K562 (cell line): Measurements from ENCODE around the gene C14orf180. TPM values are rescaled to one million over a fixed set of nuclear protein-coding genes. Genes with fewer than 3 reads are reported as not detected.

ENCODE experiments used
- ATAC-seq: fragments of 200-7000 bp; cut with Tn5 transposase; 3 replicates; pipeline ENCODE4 v1.9.1; 2020; ENCODE audit warnings: moderate library complexity
- BruUV-seq: library from RNA; stranded (reverse); fragments of 400-500 nt; replicated peaks from 2 replicates; lab custom pipeline; 2021; lab: Mats Ljungman, UMichigan
- CTCF ChIA-PET: fragments of 300-600 bp; formaldehyde crosslinking; extraction: SDS; loops from one replicate; lab custom pipeline; 2021; ENCODE audit warnings: low intra/inter-chr PET ratio; lab: Yijun Ruan, JAX
- POLR2A ChIA-PET: fragments of 300-600, 350-650 bp; sonication (Branson Sonifier 250); formaldehyde crosslinking; extraction: SDS; loops from one replicate; lab custom pipeline; 2021; ENCODE audit warnings: antibody characterized with exemption, inconsistent platforms; lab: Yijun Ruan, JAX
- DNase-seq, 4 experiments: peaks; one replicate each; pipeline versions ENCODE4 v3.0.0 to v3.0.0-alpha.2; 2011 to 2018; ENCODE audit warnings: low spot score in 3 of 4, mixed read lengths in 3 of 4; ENCODE audit errors: extremely low read depth in 1 of 4
- FAIRE-seq: peaks from 2 replicates; lab custom pipeline; 2011; peaks lifted over from hg19 to GRCh38; lab: Jason Lieb, UNC
- H2AFZ ChIP-seq: 2 replicates; pipeline ENCODE4 v1.6.0; 2011; ENCODE audit warnings: low read depth, low read length, control low read depth, inconsistent platforms
- H3K27ac ChIP-seq: fragments of 200-600 bp; 3 replicates; pipeline ENCODE4 v1.8.0; 2011; ENCODE audit warnings: low read depth, mild to moderate bottlenecking, control low read depth, inconsistent platforms, low read length, moderate library complexity, mixed read lengths; ENCODE audit errors: extremely low read depth
- H3K27me3 ChIP-seq, 2 experiments: fragments of 300-600 bp in 1 of 2; 2 replicates in 1 of 2; 3 replicates in 1 of 2; pipeline versions ENCODE4 v1.6.0 to v1.8.0; 2011; ENCODE audit warnings: inconsistent platforms in 2 of 2, low read length in 2 of 2, mild to moderate bottlenecking in 1 of 2, mixed read lengths in 1 of 2, moderate library complexity in 1 of 2; ENCODE audit not compliant: control insufficient read depth in 2 of 2, insufficient read depth in 2 of 2
- H3K36me3 ChIP-seq: fragments of 300-600 bp; 3 replicates; pipeline ENCODE4 v1.8.0; 2011; ENCODE audit warnings: mild to moderate bottlenecking, low read length, inconsistent platforms; ENCODE audit not compliant: control insufficient read depth, insufficient read depth
- H3K4me1 ChIP-seq, 2 experiments: fragments of 200-600 bp in 1 of 2; replicated peaks in 1 of 2; 2 replicates in 1 of 2; 3 replicates in 1 of 2; pipeline versions ENCODE4 v1.5.1 to v1.8.0; 2011; ENCODE audit warnings: inconsistent platforms in 2 of 2, low read length in 2 of 2, mild to moderate bottlenecking in 1 of 2, mixed read lengths in 1 of 2, moderate library complexity in 1 of 2; ENCODE audit not compliant: control insufficient read depth in 2 of 2, insufficient read depth in 2 of 2
- H3K4me2 ChIP-seq: 2 replicates; pipeline ENCODE4 v1.6.1; 2011; ENCODE audit warnings: low read length, control low read depth, inconsistent platforms, mixed read lengths; ENCODE audit not compliant: insufficient read depth
- H3K4me3 ChIP-seq: fragments of 200-600 bp; sonication (generic), shearing (Covaris generic); 2 replicates; pipeline ENCODE4 v1.5.1; 2016; ENCODE audit warnings: control low read depth, inconsistent platforms
- H3K79me2 ChIP-seq: fragments of 200-600 bp; 3 replicates; pipeline ENCODE4 v1.8.0; 2011; ENCODE audit warnings: low read length, inconsistent platforms; ENCODE audit not compliant: control insufficient read depth, insufficient read depth
- H3K9ac ChIP-seq, 2 experiments: 2 replicates each; pipeline versions ENCODE4 v1.6.0 to v1.6.1; 2011; ENCODE audit warnings: low read depth in 2 of 2, low read length in 2 of 2, control low read depth in 1 of 2, inconsistent platforms in 1 of 2, mild to moderate bottlenecking in 1 of 2, mixed read lengths in 1 of 2; ENCODE audit not compliant: insufficient read depth in 1 of 2
- H3K9me1 ChIP-seq: one replicate; pipeline ENCODE4 v1.6.0; 2011; ENCODE audit warnings: inconsistent platforms, mild to moderate bottlenecking, low read length, moderate library complexity; ENCODE audit not compliant: control insufficient read depth, insufficient read depth
- H3K9me3 ChIP-seq: replicated peaks from 2 replicates; pipeline ENCODE4 v1.5.1; 2011; ENCODE audit warnings: low read depth, low read length, inconsistent platforms; ENCODE audit not compliant: control insufficient read depth, insufficient read depth
- H4K20me1 ChIP-seq: replicated peaks from 2 replicates; pipeline ENCODE4 v1.6.1; 2011; ENCODE audit warnings: low read length, inconsistent platforms, mixed read lengths; ENCODE audit not compliant: control insufficient read depth, insufficient read depth
- BRCA1 ChIP-seq, 2 experiments: fragments of 450-650 bp in 1 of 2; sonication (generic) in 1 of 2; formaldehyde crosslinking in 1 of 2; IDR thresholded peaks; 2 replicates each; pipeline versions ENCODE4 v1.5.0 to v1.6.1; 2017 to 2020; ENCODE audit warnings: mild to moderate bottlenecking in 1 of 2, missing genetic modification reagents in 1 of 2
- HNRNPK ChIP-seq: fragments of 200-400 bp; formaldehyde crosslinking; IDR thresholded peaks from one replicate; pipeline ENCODE4 v1.6.1; 2018; ENCODE audit warnings: mild to moderate bottlenecking, low read depth, low read length; ENCODE audit not compliant: poor library complexity, severe bottlenecking
- HSF4 ChIP-seq: fragments of 250-450 bp; sonication (Bioruptor Pico); IDR thresholded peaks from 2 replicates; pipeline ENCODE4 v2.1.2; 2022; ENCODE audit warnings: mild to moderate bottlenecking, moderate library complexity, borderline replicate concordance
- MEF2A ChIP-seq: IDR thresholded peaks from 2 replicates; pipeline ENCODE4 v1.6.1; 2011; ENCODE audit warnings: low read depth, mild to moderate bottlenecking, low read length, moderate library complexity; ENCODE audit not compliant: control insufficient read depth
- ZC3H4 ChIP-seq: sonication (generic); formaldehyde crosslinking; IDR thresholded peaks from 2 replicates; pipeline ENCODE4 v1.9.0; 2021; ENCODE audit warnings: missing genetic modification reagents, borderline replicate concordance
- ZNF23 ChIP-seq: fragments of 250-450 bp; sonication (Bioruptor Pico); IDR thresholded peaks from 2 replicates; pipeline ENCODE4 v1.4.0; 2020; ENCODE audit warnings: mild to moderate bottlenecking
- WGBS: fragments of 100-300 bp; shearing (Covaris generic); methylation state at CpG from one replicate; pipeline ENCODE4 v1.1.6; 2016; ENCODE audit warnings: low coverage, mixed read lengths; ENCODE audit not compliant: insufficient coverage; ENCODE audit errors: missing lambda C conversion rate; 5-methylcytosine and 5-hydroxymethylcytosine counted together
- in situ Hi-C: fragments of 300-500 bp; cut with MboI; formaldehyde crosslinking; loops from 4 replicates; pipeline ENCODE4 v1.15.0; 2018; ENCODE audit warnings: inconsistent platforms, mixed read lengths
- intact Hi-C: fragments of 100-400 bp; cut with micrococcal nuclease; formaldehyde crosslinking; loops from 2 replicates; pipeline ENCODE4 v1.14.2; 2022
- polyA plus RNA-seq, 8 experiments: library from polyadenylated mRNA; depleted of rRNA in 4 of 8; stranded (reverse) in 5 of 8; unstranded in 3 of 8; fragments of >200 nt; fragmentation: Nextera tagmentation in 2 of 8; fragmentation: Illumina TruSeq in 1 of 8; extraction: Ambion mirVana in 2 of 8; extraction: Trizol in 1 of 8; gene quantifications; 2 replicates each; pipeline versions ENCODE4 v1.2.1 to v1.2.3, GENCODE V29; 2011 to 2014; ENCODE audit warnings: inconsistent platforms in 1 of 8, missing spikeins in 1 of 8
- total RNA-seq, 7 experiments: library from RNA; depleted of rRNA in 6 of 7; stranded (reverse); fragments of >200 nt in 6 of 7; fragmentation: Illumina TruSeq in 2 of 7; extraction: Trizol in 2 of 7; gene quantifications; 2 replicates each; pipeline versions ENCODE4 v1.2.1 to v1.2.3, GENCODE V29; 2011 to 2021; ENCODE audit warnings: low replicate concordance in 1 of 7

C14orf180 gene
- total and polyA plus RNA-seq, 9 of the 15 experiments (the other 6 are each of a cell fraction or from before 2014, with no cell fraction given), result not detected

DNA sequence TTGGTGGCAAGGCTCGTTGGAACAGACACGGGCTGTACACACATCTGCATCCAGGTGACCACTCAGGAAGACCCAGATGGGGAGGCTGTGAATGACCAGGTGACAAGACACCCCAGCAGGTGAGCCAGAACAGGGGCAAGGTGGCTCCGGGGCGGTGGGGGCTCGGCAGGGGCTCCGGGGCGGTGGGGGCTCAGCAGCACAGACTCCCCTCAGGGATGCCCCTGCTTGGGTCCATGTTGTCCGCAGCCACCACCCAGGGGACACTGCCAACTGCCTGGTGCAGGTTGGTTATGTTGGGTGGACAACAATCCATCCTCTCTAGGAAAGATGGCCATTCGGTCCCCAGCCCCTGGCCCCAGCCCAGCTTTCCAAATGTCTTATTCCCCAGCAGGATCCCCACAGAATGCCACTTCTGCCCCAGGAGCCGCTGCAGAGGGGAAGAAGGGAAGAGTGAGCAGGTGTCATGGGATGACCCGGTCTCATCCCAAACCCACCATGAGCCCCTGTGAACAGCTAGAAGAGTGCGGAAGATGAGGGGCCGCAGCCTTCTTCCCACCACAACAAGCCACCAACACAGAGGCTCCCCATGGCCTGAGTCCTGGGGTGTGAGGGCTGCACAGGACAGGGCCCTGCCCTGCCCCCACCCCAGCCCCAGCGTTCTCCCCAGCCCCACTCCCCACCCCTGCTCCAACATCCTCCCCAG is 31.4 kb upstream of the C14orf180 start:
- 0% methylated on average over 6 of the region's 14 CpGs for WGBS

GRCh38 chr14:104548802-104549535 is 30.6 kb upstream of the C14orf180 start:
- no peaks in the 10 kb centered on the region; the same call in none of the 2 replicates for H4K20me1 ChIP-seq
- H3K36me3 ChIP-seq, result no peaks in the 10 kb centered on the region
- in situ Hi-C loops, result no loop called here
- no peaks in the 10 kb centered on the region for H3K79me2 ChIP-seq
- H3K4me2 ChIP-seq, result no peak overlapping the region
- no peak overlapping the region for H2AFZ ChIP-seq
- H3K4me1 ChIP-seq, result no peaks in the 10 kb centered on the region
- 0% methylated on average over 6 of the region's 15 CpGs for WGBS
- TF ChIP-seq BRCA1 (IDR thresholded peaks at IDR 0.05) (no peak), BRCA1 (CRISPR knock-in tag; IDR thresholded peaks at IDR 0.05) (no peak), HNRNPK (no peak)
- TF ChIP-seq, all 486 proteins: peak for 0
- ChIA-PET POLR2A (no interaction called here), CTCF (no interaction called here)
- no peaks in the 10 kb centered on the region for H3K9me1 ChIP-seq
- FAIRE-seq, result no peak
- H3K9ac ChIP-seq, result no peak overlapping the region
- no peak overlapping the region for H3K4me3 ChIP-seq
- H3K27ac ChIP-seq, result no peak overlapping the region
- no peaks in the 10 kb centered on the region for H3K9me3 ChIP-seq
- BruUV-seq, result no TSS peak
- peaks cover 0 to 43% of the 10 kb centered on the region in 2 experiments; a peak in 4 of 5 replicates for H3K27me3 ChIP-seq
- ATAC-seq, result no peak
- intact Hi-C loops, result no loop called here
- no peak for DNase-seq

More for the DNA sequence above, 31.4 kb upstream of the C14orf180 start:
- Histone ChIP-seq H3K79me2 (no peaks in the 10 kb centered on the region), H4K20me1 (no peaks in the 10 kb centered on the region; the same call in none of the 2 replicates), H3K4me2 (no peak overlapping the region), H3K27ac (no peak overlapping the region), H3K36me3 (no peaks in the 10 kb centered on the region), H3K4me3 (no peak overlapping the region), H2AFZ (no peak overlapping the region), H3K27me3 (peaks cover 0 to 47% of the 10 kb centered on the region in 2 experiments; a peak in 4 of 5 replicates), H3K4me1 (no peaks in the 10 kb centered on the region), H3K9me1 (no peaks in the 10 kb centered on the region), H3K9me3 (no peaks in the 10 kb centered on the region), H3K9ac (no peak overlapping the region)
- in situ Hi-C loops (no loop called here), intact Hi-C loops (no loop called here)
- FAIRE-seq (no peak), DNase-seq (no peak), ATAC-seq (no peak)
- TF ChIP-seq ZNF23 (CRISPR knock-in tag) (no peak), MEF2A (no peak), ZC3H4 (CRISPR knock-in tag) (no peak), HSF4 (CRISPR knock-in tag) (no peak)
- ChIA-PET POLR2A (no interaction called here), CTCF (no interaction called here)
- no TSS peak for BruUV-seq
